Muscle layer of duodenum (tissue), 2 donors: ENCODE measurements around the gene ELP4.

Experiments
- H3K27ac ChIP-seq: one replicate; pipeline ENCODE4 v1.7.0; 2013; ENCODE audit warnings: mild to moderate bottlenecking, low read length
- H3K27me3 ChIP-seq: one replicate; pipeline ENCODE4 v1.7.0; 2013; ENCODE audit warnings: low read depth, mild to moderate bottlenecking, control low read depth, low read length
- H3K36me3 ChIP-seq, 2 donors: one replicate each; pipeline ENCODE4 v1.7.0; 2013; ENCODE audit warnings: low read length in 2 of 2, control low read depth in 1 of 2, mild to moderate bottlenecking in 1 of 2; ENCODE audit not compliant: insufficient read depth in 2 of 2, control insufficient read depth in 1 of 2
- H3K4me1 ChIP-seq, 2 donors: one replicate each; pipeline ENCODE4 v1.7.0; 2013; ENCODE audit warnings: low read length in 2 of 2, mild to moderate bottlenecking in 2 of 2, control low read depth in 1 of 2, moderate library complexity in 1 of 2; ENCODE audit not compliant: insufficient read depth in 2 of 2, control insufficient read depth in 1 of 2
- H3K4me3 ChIP-seq, 2 donors: one replicate each; pipeline ENCODE4 v1.7.0; 2013; ENCODE audit warnings: low read length in 2 of 2, low read depth in 1 of 2, mild to moderate bottlenecking in 1 of 2
- H3K9me3 ChIP-seq, 2 donors: one replicate each; pipeline ENCODE4 v1.7.0; 2013; ENCODE audit warnings: low read length in 2 of 2, control low read depth in 1 of 2, mild to moderate bottlenecking in 1 of 2; ENCODE audit not compliant: control insufficient read depth in 1 of 2
- donor health status: healthy.

The ELP4 gene

DNA sequence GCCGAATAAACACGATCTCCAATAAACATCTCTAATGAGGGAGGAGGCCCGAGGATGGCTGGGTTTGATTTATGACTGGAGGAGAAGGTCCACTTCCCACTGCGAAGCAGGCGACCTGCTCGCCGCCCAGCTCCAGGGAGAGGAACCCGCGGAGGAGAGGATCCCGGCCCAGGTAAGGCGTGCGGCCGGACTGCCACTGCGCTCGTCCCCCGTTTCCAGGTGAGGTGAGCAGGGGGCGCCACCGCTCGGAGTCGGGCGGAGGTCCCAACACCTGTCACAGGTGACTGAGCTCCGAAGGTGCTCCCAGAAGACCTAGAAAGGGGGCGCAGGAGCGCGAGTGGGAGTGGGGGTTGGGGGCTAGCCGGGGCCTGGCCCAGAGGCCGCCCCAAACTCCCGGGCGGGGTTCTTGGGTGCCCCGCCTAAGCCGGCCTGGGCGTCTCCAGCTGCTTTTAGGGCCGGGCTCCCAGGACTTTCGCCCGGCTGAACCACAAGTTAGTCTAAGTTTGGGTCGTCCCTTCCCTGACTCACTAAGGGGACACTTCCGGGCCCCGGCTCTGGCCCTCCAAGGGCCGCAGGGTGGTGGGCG, 307.0 kb downstream of the ELP4 start:
- Histone ChIP-seq H3K27ac (no peak overlapping the region), H3K27me3 (peaks cover 94% of the 10 kb centered on the region), H3K36me3 (no peaks in the 10 kb centered on the region), H3K9me3 (no peaks in the 10 kb centered on the region), H3K4me1 (peaks cover 3 to 72% of the 10 kb centered on the region in 2 donors), H3K4me3 (peak overlapping the region in 1 of 2 donors; percentile 56)

DNA sequence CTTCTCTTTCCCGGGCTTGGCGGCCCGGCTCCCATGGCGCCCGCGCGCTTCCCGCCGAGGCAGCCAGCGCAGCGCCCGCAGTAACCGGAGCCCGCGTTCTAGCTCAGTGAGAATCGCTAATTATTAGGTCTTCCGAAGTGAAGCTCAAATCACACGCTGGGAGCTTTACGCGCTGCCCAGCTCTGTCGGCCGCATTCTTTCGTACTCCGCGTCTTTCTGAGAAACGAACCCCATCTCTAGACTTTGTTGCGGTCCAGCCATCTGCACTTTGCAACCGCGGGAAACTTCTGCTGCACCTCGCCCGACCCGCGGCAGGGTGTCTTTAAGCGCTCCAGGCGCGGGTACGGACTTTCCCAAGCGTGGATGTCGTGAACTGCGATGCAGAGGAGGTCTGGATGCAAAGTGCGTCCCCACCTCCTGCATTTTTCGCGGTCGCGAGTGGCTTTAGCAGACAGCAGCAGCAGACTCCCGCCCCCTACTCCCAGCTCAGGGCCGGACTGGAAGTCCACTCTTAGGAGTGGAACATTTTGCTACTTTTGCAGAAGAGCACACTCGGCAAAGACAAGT, 307.6 kb downstream of the ELP4 start:
- Histone ChIP-seq H3K4me3 (peak overlapping the region in 1 of 2 donors; percentile 56), H3K27ac (no peak overlapping the region), H3K4me1 (peaks cover 3 to 66% of the 10 kb centered on the region in 2 donors), H3K9me3 (no peaks in the 10 kb centered on the region), H3K27me3 (peaks cover 96% of the 10 kb centered on the region), H3K36me3 (no peaks in the 10 kb centered on the region)

DNA sequence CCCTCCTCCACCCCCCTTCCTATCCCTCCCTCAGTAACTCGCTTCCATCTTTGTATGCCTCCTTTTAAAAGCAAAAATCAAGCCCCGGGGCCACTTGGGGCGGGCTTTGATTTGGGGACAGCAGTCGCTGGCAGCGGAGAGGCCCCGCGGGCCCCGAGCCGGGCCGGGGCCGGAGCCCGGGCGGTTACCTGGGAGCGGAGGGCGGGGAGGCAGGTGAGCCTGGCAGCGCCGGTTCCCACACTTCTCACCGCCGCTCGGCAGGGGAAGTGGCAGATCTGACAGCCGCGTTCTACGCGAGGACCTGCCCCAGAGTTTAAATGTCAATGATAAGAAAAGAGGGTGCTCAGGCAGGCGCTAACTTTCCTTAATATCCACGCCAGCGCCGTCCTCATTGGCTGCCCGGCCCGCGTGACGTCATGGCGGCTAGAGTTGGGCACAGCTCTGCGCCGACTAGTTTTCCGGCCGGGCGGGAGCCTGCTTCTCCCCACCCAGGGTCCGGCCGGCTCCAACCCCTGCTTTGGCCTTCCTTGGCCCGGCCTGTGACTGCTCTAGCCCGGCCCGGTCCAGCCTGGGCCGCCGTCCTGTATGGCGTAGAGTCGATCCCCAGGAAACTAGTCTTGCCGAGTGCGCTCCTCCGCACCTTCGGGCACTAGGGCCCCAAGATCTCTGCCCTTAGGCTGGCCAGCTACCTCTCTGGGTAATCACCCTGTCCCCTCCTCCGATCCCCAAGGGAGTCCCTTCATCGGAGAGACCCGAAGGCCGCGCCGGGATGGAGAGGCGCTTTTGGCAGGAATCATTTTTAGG, 308.3 kb downstream of the ELP4 start:
- H3K9me3 ChIP-seq: no peaks in the 10 kb centered on the region
- H3K36me3 ChIP-seq: no peaks in the 10 kb centered on the region
- peaks cover 96% of the 10 kb centered on the region for H3K27me3 ChIP-seq
- no peak overlapping the region for H3K27ac ChIP-seq
- H3K4me1 ChIP-seq: peaks cover 3 to 59% of the 10 kb centered on the region in 2 donors
- peak overlapping the region in 1 of 2 donors; percentile 56 for H3K4me3 ChIP-seq

DNA sequence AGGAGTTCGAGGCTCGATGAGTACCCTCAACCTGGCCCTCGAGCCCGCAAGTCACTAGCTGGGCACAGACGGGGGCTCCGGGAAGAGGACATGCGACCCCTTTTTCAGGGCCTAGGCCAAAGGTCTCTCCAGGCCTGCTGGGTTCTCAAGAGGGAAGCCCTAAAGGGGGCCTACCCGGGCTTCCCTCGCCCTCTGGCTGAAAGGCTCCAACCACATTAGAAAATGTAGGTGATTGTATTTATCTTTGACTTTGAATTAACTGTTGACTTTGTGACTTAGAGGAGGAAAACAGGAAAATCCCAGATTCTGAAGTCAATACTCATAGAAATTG, 308.8 kb downstream of the ELP4 start:
- Histone ChIP-seq H3K4me3 (peak overlapping the region in 1 of 2 donors; percentile 56), H3K9me3 (no peaks in the 10 kb centered on the region), H3K27me3 (peaks cover 97% of the 10 kb centered on the region), H3K27ac (no peak overlapping the region), H3K36me3 (no peaks in the 10 kb centered on the region), H3K4me1 (peaks cover 3 to 54% of the 10 kb centered on the region in 2 donors)

DNA sequence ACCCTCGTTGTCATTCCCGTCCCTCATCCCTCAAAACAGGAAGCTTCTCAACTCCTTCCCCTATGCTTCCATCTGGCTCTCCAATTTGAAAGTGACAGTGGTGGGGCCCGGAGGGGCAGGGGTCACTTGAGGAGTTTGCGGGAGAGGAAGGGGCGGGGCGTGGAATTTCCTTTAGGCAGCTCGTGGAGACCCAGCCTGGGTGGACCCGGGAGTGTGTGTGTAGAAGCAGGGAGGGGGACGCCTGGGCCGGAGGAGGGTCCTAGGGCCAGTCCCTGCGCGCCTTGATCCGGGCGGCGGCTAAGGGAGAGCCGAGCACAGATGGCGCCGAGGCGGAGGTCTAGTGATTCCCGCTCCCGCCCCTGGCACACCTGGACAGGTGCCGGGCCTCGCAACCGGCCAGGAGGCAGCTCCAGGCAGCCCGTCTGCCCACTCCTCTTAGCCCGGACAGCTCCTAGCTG, 309.3 kb downstream of the ELP4 start:
- Histone ChIP-seq H3K4me1 (peaks cover 3 to 49% of the 10 kb centered on the region in 2 donors), H3K36me3 (no peaks in the 10 kb centered on the region), H3K27me3 (peaks cover 98% of the 10 kb centered on the region), H3K9me3 (no peaks in the 10 kb centered on the region), H3K4me3 (no peak overlapping the region), H3K27ac (no peak overlapping the region)

DNA sequence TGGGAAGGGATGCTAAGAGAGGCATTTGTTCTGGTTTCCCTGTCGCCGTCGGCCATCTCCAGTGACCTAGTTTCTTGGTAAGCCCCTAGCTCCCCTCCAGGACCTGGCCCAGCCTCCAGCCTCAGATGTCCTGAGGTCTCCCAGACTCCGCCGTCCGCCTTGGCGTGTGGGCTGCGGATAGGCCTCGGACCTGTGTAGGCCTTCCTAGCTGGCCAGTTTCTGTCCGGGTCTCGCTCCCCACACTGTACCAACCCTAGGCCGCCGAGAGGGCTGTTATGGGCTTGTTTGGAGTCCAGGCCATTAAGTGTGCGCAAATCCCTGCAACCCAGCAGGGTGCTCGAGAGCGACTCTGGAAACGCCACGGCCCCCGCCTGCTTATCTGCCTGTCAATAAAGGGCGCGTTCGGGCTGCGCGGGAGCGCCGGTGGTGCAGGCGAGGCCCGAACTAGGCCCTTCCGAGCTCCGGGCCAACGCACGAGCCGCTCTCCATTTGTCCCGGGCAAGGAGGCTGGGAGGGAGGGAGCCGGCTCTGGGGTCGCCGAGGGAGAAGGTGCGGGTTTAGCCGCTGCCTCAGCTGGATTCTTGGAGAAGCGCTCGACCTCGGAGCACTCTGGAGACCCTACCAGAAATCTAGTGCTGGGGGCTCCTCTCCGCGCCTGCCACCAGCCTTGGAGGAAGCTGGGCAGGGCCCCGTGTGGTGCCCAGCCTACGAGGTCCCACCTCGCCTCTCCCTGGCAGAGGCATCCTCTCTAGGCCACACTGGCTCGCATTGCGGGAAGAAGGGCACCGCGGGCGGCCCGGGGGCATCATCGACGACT, 310.3 kb downstream of the ELP4 start:
- H3K4me1 ChIP-seq: peaks cover 3 to 42% of the 10 kb centered on the region in 2 donors
- H3K27me3 ChIP-seq: peaks cover 99% of the 10 kb centered on the region
- no peaks in the 10 kb centered on the region for H3K36me3 ChIP-seq
- no peak overlapping the region for H3K27ac ChIP-seq
- H3K4me3 ChIP-seq: no peak overlapping the region
- H3K9me3 ChIP-seq: no peaks in the 10 kb centered on the region

DNA sequence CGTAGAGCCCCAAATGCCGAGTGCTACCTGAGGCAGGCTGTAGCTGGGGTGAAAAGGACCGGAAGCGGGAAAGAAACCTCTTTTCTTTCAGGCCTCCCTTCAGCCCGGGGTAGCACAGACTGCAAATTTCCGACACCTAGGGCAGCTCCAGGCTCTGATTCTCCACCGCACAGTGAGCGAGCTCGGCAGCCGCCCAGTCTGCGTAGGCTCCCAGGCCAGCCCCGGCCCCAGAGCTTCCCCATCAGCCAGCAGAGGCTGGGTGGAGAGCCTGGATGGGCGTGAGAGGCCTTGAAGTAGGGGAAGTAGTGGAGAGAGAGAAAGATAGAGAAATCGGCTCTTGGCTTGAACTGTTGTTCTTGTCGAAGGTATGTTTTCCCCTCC, 310.9 kb downstream of the ELP4 start:
- Histone ChIP-seq H3K4me3 (no peak overlapping the region), H3K27me3 (peaks cover 99% of the 10 kb centered on the region), H3K27ac (no peak overlapping the region), H3K4me1 (peaks cover 3 to 42% of the 10 kb centered on the region in 2 donors), H3K36me3 (no peaks in the 10 kb centered on the region), H3K9me3 (peaks cover 0 to 2% of the 10 kb centered on the region in 2 donors)

DNA sequence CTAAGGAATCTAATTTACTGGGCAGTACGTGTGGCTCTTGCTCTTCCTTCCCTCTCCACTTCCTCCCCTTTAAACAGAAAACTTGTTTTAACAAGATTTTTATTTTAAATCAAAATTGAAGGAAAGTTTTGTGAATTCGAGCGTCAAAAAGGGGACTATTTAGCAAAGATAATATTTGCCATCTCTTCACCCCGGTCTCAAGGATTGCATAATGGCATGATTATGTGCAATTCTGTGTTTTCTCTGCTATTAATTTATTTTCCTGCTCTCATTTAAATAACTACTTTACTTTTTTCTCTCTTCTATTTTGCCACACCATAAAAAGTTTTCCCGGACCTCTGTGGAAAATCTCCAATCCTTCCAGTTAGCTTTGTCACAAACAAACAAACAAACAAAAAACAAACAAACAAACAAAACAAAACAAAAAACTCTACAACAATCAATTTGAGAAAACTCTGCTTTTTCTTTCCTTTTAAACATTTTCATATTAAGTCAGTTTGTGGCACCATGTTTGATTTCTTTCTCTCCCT, 311.7 kb downstream of the ELP4 start:
- Histone ChIP-seq H3K9me3 (peaks cover 0 to 3% of the 10 kb centered on the region in 2 donors), H3K4me1 (peaks cover 3 to 40% of the 10 kb centered on the region in 2 donors), H3K4me3 (no peak overlapping the region), H3K36me3 (no peaks in the 10 kb centered on the region), H3K27ac (no peak overlapping the region), H3K27me3 (peaks cover 99% of the 10 kb centered on the region)

DNA sequence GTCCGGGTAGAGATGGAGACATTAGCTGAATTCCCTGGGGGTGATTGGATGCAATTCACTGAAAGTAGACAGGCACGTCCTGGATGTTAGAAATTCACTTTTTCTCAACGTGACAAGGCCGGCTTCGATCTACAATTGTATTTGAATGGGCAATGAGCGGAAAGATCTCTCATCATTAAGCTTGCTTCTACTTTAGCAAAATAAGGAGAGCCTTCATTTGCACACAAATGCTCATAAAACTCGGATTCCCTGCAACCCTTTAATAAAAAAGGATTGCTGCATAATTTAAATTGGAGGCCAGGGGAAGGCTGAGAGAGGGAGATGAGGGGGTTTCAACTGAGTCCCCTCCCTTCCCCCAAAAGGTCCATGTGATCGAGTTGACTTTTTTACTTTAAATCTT, 312.2 kb downstream of the ELP4 start:
- Histone ChIP-seq H3K4me1 (peaks cover 3 to 37% of the 10 kb centered on the region in 2 donors), H3K27ac (no peak overlapping the region), H3K27me3 (peaks cover 98% of the 10 kb centered on the region), H3K9me3 (peaks cover 0 to 3% of the 10 kb centered on the region in 2 donors), H3K4me3 (no peak overlapping the region), H3K36me3 (no peaks in the 10 kb centered on the region)

DNA sequence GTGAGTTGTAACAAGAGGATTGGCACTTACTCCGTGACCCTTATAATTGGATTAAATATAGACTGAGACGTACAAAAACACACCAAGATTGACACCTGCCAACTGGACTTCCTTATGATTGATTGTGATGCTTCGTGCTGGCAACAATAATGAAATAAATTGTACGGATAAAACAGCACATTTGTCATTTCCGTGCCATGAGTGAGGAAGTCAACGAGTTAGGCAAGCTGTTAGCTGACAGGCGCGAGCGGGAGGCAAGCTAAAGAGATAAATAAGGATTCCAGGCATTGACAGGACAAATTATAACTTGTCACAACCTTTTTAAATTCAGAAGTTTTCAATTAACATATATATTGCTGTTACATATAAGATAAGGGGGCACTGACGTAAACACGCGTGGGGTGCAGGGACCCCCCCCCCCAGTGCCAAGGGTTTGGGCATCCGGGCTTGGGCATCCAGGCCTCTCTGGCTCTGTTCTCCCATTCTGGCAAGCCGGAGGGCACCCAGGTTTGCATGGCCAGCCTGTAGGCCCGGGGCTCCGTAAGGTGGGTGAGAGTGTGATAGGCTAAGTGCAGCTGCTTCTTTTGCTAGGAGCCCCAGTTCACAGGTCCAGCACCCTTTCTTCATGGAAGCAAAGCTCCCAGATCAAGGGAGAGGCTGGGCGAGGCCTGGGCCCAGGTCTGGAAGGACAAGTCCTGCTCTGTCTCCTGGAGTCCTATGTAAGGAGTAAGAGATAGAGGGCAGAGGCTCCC, 312.8 kb downstream of the ELP4 start:
- H3K9me3 ChIP-seq: peaks cover 0 to 3% of the 10 kb centered on the region in 2 donors
- no peak overlapping the region for H3K4me3 ChIP-seq
- H3K4me1 ChIP-seq: peaks cover 2 to 37% of the 10 kb centered on the region in 2 donors
- H3K36me3 ChIP-seq: no peaks in the 10 kb centered on the region
- H3K27ac ChIP-seq: no peak overlapping the region
- peaks cover 98% of the 10 kb centered on the region for H3K27me3 ChIP-seq
